A549 (cell line): ENCODE results near the gene FGFR2.

Source experiments
- EP300 ChIP-seq, 2 experiments: fragments of >200 bp; sonication (Bioruptor Twin); formaldehyde crosslinking; IDR thresholded peaks; 2 replicates in 1 of 2; 3 replicates in 1 of 2; pipeline ENCODE4 v1.6.1; 2016 to 2017
- FOSL2 ChIP-seq, 2 experiments: fragments of 450-650 bp in 1 of 2; fragments of >200 bp in 1 of 2; sonication (Bioruptor Twin) in 1 of 2; formaldehyde crosslinking; IDR thresholded peaks; 2 replicates each; pipeline versions ENCODE4 v1.5.0 to v1.6.1; 2016 to 2020; ENCODE audit warnings: mild to moderate bottlenecking in 1 of 2, moderate library complexity in 1 of 2
- HOXB13 ChIP-seq: fragments of 250-450 bp; sonication (Bioruptor Pico); IDR thresholded peaks from 2 replicates; pipeline ENCODE4 v1.5.0; 2020; ENCODE audit warnings: low read depth, mild to moderate bottlenecking, moderate library complexity
- JUNB ChIP-seq: fragments of >200 bp; sonication (Bioruptor Twin); formaldehyde crosslinking; IDR thresholded peaks from 2 replicates; pipeline ENCODE4 v1.6.1; 2016
- MAZ ChIP-seq: fragments of 150-350 bp; IDR thresholded peaks from 2 replicates; pipeline ENCODE4 v1.6.1; 2014; ENCODE audit warnings: antibody characterized with exemption, low read depth, low read length, borderline replicate concordance
- NPAS2 ChIP-seq: fragments of 250-450 bp; sonication (Bioruptor Pico); IDR thresholded peaks from 2 replicates; pipeline ENCODE4 v1.8.0; 2022; ENCODE audit warnings: mild to moderate bottlenecking, moderate library complexity, borderline replicate concordance
- POLR2A ChIP-seq: IDR thresholded peaks from 2 replicates; pipeline ENCODE4 v1.6.1; 2012; ENCODE audit warnings: mild to moderate bottlenecking, low read length
- REST ChIP-seq: fragments of 200-600 bp; sonication (generic); IDR thresholded peaks from 2 replicates; pipeline ENCODE4 v1.6.1; 2016; ENCODE audit warnings: antibody characterized with exemption, mild to moderate bottlenecking, moderate library complexity
- SMC3 ChIP-seq: fragments of >200 bp; sonication (Bioruptor Twin); formaldehyde crosslinking; IDR thresholded peaks from 3 replicates; pipeline ENCODE4 v1.6.1; 2018; ENCODE audit warnings: inconsistent platforms

- TF ChIP-seq REST (no peak), MAZ (no peak), POLR2A (no peak), NPAS2 (CRISPR knock-in tag) (no peak), HOXB13 (CRISPR knock-in tag) (no peak), EP300 (IDR thresholded peaks at IDR 0.05) (no peak), JUNB (no peak), SMC3 (no peak), FOSL2 (IDR thresholded peaks at IDR 0.05) (no peak), FOSL2 (CRISPR knock-in tag; IDR thresholded peaks at IDR 0.05) (no peak)
These were observed 19.3 kb downstream of the FGFR2 start for GRCh38 chr10:121578965-121579364.
